Esophagus muscularis mucosa (tissue), 4 donors: ENCODE results near the gene COPG2. TPM values are rescaled to one million over a fixed set of nuclear protein-coding genes. Genes with fewer than 3 reads are reported as not detected.

Experiments used
- DNase-seq: peaks from one replicate; pipeline ENCODE4 v3.0.0-alpha.2; 2017; ENCODE audit errors: extremely low spot score
- H3K27ac ChIP-seq, 4 donors: fragments of 200-600 bp; sonication (generic); replicated peaks in 1 of 4; 1 replicate in 3 of 4; 2 replicates in 1 of 4; pipeline ENCODE4 v1.5.1; 2016 to 2019; ENCODE audit warnings: mild to moderate bottlenecking in 1 of 4
- H3K27me3 ChIP-seq, 4 donors: fragments of 200-600 bp; sonication (generic); one replicate each; pipeline versions ENCODE4 v1.5.1 to v1.6.0; 2016 to 2019
- H3K36me3 ChIP-seq, 4 donors: fragments of 200-600 bp; sonication (generic); one replicate each; pipeline ENCODE4 v1.5.1; 2016 to 2019
- H3K4me1 ChIP-seq, 4 donors: fragments of 200-600 bp; sonication (generic); one replicate each; pipeline ENCODE4 v1.5.1; 2016 to 2019
- H3K4me3 ChIP-seq, 4 donors: fragments of 200-600 bp; sonication (generic); 1 replicate in 2 of 4; 2 replicates in 2 of 4; pipeline ENCODE4 v1.5.1; 2016 to 2019; ENCODE audit warnings: mild to moderate bottlenecking in 4 of 4, moderate library complexity in 1 of 4
- H3K9me3 ChIP-seq, 4 donors: fragments of 200-600 bp; sonication (generic); 1 replicate in 3 of 4; 2 replicates in 1 of 4; pipeline ENCODE4 v1.5.1; 2016 to 2019
- EP300 ChIP-seq: sonication (generic); formaldehyde crosslinking; IDR thresholded peaks from one replicate; pipeline ENCODE4 v1.6.1; 2017; ENCODE audit warnings: antibody characterized with exemption
- POLR2A ChIP-seq: fragments of 450-650 bp; IDR thresholded peaks from one replicate; pipeline ENCODE4 v1.6.1; 2017; ENCODE audit warnings: antibody characterized with exemption, moderate library complexity, mild to moderate bottlenecking, low read depth
- POLR2AphosphoS5 ChIP-seq, 2 donors: sonication (generic); formaldehyde crosslinking; IDR thresholded peaks; one replicate each; pipeline ENCODE4 v1.6.1; 2017; ENCODE audit warnings: antibody characterized with exemption in 2 of 2
- WGBS: methylation state at CpG from one replicate; pipeline ENCODE4 v1.1.5; 2018; 5-methylcytosine and 5-hydroxymethylcytosine counted together
- intact Hi-C: fragments of 100-400 bp; cut with DNase I; formaldehyde crosslinking; loops from one replicate; pipeline ENCODE4 v1.15.1; 2023
- total RNA-seq, 4 donors: library from RNA; depleted of rRNA; stranded (reverse); fragments of >200 nt; gene quantifications; one replicate each; pipeline versions ENCODE4 v1.1.0 to v1.2.1, GENCODE V29; 2016
- TF ChIP-seq, protein P1 (sequence below), 3 experiments: fragments of 200-600 bp in 2 of 3; fragments of 450-650 bp in 1 of 3; sonication (generic) in 2 of 3; IDR thresholded peaks; one replicate each; pipeline ENCODE4 v1.5.1; 2017 to 2019; ENCODE audit warnings: antibody characterized with exemption in 3 of 3, mild to moderate bottlenecking in 2 of 3, moderate library complexity in 1 of 3

Gene COPG2
- total RNA-seq, 4 donors from 2014 or later, result 9.6 to 11.9 (median 10.7) TPM

DNA sequence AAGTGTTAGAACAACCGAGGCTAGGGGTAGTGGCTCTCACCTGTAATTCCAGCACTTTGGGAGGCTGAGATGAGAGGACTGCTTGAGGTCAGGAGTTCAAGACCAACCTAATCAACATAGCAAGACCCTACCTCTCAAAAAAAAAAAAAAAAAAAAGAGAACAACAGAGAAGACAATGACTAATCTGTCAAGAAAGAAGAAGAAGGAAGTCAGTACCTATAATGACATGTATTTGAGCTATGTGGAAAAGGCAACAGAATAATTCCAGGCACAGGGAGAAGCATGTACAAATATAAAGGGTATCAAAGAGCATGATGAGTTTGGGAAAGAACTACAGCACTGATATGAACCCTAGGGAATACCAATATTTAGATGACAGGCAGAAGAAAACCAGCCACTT, 27.5 kb downstream of the COPG2 start:
- intact Hi-C loops, result no loop called here
- Histone ChIP-seq H3K27ac (no peak overlapping the region), H3K27me3 (no peaks in the 10 kb centered on the region), H3K9me3 (no peaks in the 10 kb centered on the region), H3K4me1 (no peaks in the 10 kb centered on the region), H3K36me3 (peaks cover 0 to 19% (median 7%) of the 10 kb centered on the region in 4 donors), H3K4me3 (no peak overlapping the region)
- DNase-seq, result no peak
- 100% methylated on average over 1 of the region's 1 CpG for WGBS
- TF ChIP-seq, protein P1, sequence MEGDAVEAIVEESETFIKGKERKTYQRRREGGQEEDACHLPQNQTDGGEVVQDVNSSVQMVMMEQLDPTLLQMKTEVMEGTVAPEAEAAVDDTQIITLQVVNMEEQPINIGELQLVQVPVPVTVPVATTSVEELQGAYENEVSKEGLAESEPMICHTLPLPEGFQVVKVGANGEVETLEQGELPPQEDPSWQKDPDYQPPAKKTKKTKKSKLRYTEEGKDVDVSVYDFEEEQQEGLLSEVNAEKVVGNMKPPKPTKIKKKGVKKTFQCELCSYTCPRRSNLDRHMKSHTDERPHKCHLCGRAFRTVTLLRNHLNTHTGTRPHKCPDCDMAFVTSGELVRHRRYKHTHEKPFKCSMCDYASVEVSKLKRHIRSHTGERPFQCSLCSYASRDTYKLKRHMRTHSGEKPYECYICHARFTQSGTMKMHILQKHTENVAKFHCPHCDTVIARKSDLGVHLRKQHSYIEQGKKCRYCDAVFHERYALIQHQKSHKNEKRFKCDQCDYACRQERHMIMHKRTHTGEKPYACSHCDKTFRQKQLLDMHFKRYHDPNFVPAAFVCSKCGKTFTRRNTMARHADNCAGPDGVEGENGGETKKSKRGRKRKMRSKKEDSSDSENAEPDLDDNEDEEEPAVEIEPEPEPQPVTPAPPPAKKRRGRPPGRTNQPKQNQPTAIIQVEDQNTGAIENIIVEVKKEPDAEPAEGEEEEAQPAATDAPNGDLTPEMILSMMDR (IDR thresholded peaks at IDR 0.05), result no peak
- TF ChIP-seq POLR2A, result no peak
- TF ChIP-seq POLR2AphosphoS5 (IDR thresholded peaks at IDR 0.05), result no peak
- TF ChIP-seq EP300, result no peak

DNA sequence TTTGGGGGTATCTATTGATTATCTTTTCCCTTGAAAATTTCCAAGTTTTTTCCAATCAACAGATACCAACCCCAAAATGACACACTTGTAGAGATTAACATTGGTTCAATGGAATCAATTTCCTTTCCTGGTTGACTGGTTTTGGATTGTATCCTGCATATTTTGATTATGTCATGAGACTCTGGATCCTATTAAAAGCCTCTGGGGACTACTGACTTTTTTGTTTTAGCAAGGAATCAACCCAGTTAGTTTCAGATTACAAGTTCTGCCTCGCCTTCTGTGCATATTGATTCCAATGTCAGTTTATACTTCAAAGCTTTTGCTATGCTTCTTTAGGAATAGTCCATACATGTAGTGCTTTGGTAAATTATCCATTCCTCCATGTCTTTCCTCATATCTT, 29.2 kb downstream of the COPG2 start:
- intact Hi-C loops, result no loop called here
- H3K4me1 ChIP-seq, result no peaks in the 10 kb centered on the region
- no peak for DNase-seq
- no peak overlapping the region for H3K27ac ChIP-seq
- 100% methylated on average over 1 of the region's 1 CpG for WGBS
- no peaks in the 10 kb centered on the region for H3K27me3 ChIP-seq
- TF ChIP-seq POLR2AphosphoS5 (IDR thresholded peaks at IDR 0.05) (no peak), POLR2A (no peak), EP300 (no peak)
- TF ChIP-seq, protein P1 (IDR thresholded peaks at IDR 0.05), result no peak
- no peak overlapping the region for H3K4me3 ChIP-seq
- peaks cover 0 to 7% (median 5%) of the 10 kb centered on the region in 4 donors for H3K36me3 ChIP-seq
- H3K9me3 ChIP-seq, result no peaks in the 10 kb centered on the region

DNA sequence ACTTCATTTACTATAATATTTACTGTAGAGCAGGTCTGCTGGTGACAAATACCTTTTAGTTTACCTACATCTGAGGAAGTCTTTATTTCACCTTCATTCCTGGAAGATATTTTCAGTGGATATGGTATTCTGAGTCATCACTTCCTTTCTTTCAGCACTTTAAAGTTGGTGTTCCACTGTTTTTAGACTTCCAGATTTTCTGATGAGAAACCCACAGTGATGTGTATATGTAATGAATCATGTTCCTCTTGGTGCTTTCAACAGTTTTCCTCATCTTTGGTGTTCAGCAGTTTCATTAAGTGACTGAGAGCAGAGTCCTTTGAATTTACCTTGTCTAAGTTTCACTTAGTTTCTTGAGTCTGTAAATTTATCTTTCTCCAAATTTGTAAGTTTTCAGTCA, 36.4 kb downstream of the COPG2 start:
- peaks cover 0 to 16% (median 7%) of the 10 kb centered on the region in 4 donors for H3K9me3 ChIP-seq
- no peak for DNase-seq
- no peaks in the 10 kb centered on the region for H3K27me3 ChIP-seq
- intact Hi-C loops, result no loop called here
- H3K4me1 ChIP-seq, result no peaks in the 10 kb centered on the region
- TF ChIP-seq, protein P1 (IDR thresholded peaks at IDR 0.05), result no peak
- no peak for TF ChIP-seq POLR2AphosphoS5 (IDR thresholded peaks at IDR 0.05)
- TF ChIP-seq EP300, result no peak
- TF ChIP-seq POLR2A, result no peak
- H3K27ac ChIP-seq, result no peak overlapping the region
- no peak overlapping the region for H3K4me3 ChIP-seq
- no peaks in the 10 kb centered on the region for H3K36me3 ChIP-seq

DNA sequence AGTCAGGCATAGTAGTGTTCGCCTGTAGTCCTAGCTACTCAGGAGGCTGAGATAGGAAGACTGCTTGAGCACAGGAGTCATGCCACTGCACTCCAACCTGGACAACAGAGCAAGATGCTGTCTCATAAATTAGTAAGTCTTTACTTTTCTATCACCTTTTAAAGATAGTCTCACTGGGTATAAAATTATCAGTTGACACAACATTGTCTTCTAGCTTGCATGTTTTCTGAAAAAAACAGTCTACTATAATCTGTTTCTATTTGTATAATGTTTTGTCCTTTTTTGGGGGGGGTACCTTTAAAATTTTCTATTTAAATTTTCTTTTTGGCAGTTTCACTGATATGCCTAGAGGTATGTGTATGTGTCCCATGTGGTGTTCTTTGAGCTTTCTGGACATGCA, 39.6 kb downstream of the COPG2 start:
- no peak for DNase-seq
- no peaks in the 10 kb centered on the region for H3K4me1 ChIP-seq
- H3K27ac ChIP-seq, result no peak overlapping the region
- WGBS, result 92% methylated on average over 1 of the region's 1 CpG
- intact Hi-C loops, result no loop called here
- H3K9me3 ChIP-seq, result peaks cover 0 to 26% (median 10%) of the 10 kb centered on the region in 4 donors
- no peaks in the 10 kb centered on the region for H3K36me3 ChIP-seq
- TF ChIP-seq POLR2AphosphoS5 (IDR thresholded peaks at IDR 0.05) (no peak), EP300 (no peak), POLR2A (no peak)
- TF ChIP-seq, protein P1 (IDR thresholded peaks at IDR 0.05), result no peak
- H3K4me3 ChIP-seq, result no peak overlapping the region
- H3K27me3 ChIP-seq, result no peaks in the 10 kb centered on the region

DNA sequence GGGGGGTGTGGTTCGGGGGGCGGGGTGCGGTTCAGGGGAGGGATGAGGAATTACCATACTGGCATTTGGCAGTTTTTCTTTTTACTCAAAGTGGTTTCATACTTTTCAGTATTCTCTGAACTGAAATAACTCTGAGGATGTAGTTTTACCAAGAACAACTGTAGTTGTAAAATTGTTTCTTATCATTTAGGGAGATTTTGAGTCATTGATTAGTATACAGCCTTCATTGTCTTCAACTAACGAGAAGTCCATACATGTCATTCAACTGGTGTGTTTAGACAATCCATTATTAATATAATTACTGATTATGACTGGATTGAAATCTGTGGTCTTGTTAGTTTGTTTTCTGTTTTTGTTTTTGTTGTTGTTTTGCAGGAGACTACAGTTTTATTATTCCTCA, 40.8 kb downstream of the COPG2 start:
- WGBS, result 100% methylated on average over 4 of the region's 4 CpGs
- intact Hi-C loops, result no loop called here
- Histone ChIP-seq H3K27ac (no peak overlapping the region), H3K36me3 (no peaks in the 10 kb centered on the region), H3K4me1 (no peaks in the 10 kb centered on the region), H3K27me3 (no peaks in the 10 kb centered on the region), H3K9me3 (peaks cover 0 to 26% (median 10%) of the 10 kb centered on the region in 4 donors), H3K4me3 (no peak overlapping the region)
- TF ChIP-seq POLR2AphosphoS5 (IDR thresholded peaks at IDR 0.05) (no peak), POLR2A (no peak), EP300 (no peak)
- TF ChIP-seq, protein P1 (IDR thresholded peaks at IDR 0.05), result no peak
- DNase-seq, result no peak
